Measurements from ENCODE around the gene GSTM3.

DNA sequence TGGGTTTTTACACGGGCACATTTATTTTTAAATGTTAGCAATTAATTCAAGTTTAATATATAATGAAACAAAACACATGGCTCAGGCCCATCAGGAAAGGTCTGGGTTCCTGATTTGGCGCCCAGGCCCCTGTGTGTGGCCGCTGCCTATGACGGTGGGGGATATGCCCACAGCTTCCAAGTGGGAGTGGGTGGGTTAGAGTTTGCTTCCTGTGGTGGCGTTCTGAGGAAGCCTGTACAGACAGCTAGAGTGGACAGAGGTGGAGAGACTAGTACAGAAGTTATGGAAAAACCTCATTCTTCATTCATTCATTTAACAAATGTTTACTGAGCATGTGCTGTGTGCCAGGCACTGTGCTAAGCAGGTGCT lies 45.3 kb upstream of the GSTM3 start:
- TF ChIP-seq, protein P1, sequence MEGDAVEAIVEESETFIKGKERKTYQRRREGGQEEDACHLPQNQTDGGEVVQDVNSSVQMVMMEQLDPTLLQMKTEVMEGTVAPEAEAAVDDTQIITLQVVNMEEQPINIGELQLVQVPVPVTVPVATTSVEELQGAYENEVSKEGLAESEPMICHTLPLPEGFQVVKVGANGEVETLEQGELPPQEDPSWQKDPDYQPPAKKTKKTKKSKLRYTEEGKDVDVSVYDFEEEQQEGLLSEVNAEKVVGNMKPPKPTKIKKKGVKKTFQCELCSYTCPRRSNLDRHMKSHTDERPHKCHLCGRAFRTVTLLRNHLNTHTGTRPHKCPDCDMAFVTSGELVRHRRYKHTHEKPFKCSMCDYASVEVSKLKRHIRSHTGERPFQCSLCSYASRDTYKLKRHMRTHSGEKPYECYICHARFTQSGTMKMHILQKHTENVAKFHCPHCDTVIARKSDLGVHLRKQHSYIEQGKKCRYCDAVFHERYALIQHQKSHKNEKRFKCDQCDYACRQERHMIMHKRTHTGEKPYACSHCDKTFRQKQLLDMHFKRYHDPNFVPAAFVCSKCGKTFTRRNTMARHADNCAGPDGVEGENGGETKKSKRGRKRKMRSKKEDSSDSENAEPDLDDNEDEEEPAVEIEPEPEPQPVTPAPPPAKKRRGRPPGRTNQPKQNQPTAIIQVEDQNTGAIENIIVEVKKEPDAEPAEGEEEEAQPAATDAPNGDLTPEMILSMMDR (IDR thresholded peaks at IDR 0.05) = no peak
- TF ChIP-seq EP300 (IDR thresholded peaks at IDR 0.05) (no peak), POLR2AphosphoS5 (IDR thresholded peaks at IDR 0.05) (no peak), POLR2A (IDR thresholded peaks at IDR 0.05) (no peak)

Measured in sigmoid colon (tissue), 4 donors.